ENCODE results near the gene RAB19.

GRCh38 chr7:140398821-140399220, 5.0 kb upstream of the RAB19 start:
- TF ChIP-seq CTCF (tag by site-specific recombination; IDR thresholded peaks at IDR 0.05) (no peak), ZBTB6 (tag by site-specific recombination; IDR thresholded peaks at IDR 0.05) (no peak), ATF2 (tag by site-specific recombination; IDR thresholded peaks at IDR 0.05; ENCODE audit: low read depth) (no peak), REPIN1 (tag by site-specific recombination; IDR thresholded peaks at IDR 0.05; ENCODE audit: low read depth) (no peak)

Measured in HEK293 (cell line).